NCI-H748 (cell line): ENCODE data around the gene TIMP3.

Experiments
- DNase-seq: peaks from one replicate; lab custom pipeline; 2025; ENCODE audit not compliant: unreplicated experiment; lab: John Stamatoyannopoulos, UW

TIMP3 gene

DNA sequence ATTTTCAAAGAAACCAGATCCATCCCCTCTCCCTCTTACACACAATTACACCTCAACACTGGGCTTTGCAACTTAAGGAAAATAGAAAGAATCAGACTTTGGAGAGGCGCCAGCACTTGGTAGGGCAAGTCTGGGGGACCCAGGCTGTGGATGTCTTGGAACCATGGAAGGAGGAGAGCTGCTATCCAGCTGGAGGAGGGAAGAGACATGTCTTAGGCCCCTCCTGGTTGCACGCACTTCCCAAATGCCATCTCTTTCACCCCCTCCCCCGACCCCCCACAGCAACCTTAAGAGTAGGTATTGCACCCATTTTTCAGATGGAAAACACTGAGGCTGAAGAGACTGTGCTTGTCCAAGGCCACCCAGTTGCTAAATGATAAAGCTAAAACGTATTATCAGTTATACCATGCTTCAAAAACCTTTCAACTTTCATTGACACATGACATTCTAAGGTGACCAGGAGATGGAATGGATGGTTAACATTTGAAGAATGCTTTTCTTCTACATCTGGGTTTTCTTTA is 3.9 kb downstream of the TIMP3 start:
- no peak for DNase-seq

DNA sequence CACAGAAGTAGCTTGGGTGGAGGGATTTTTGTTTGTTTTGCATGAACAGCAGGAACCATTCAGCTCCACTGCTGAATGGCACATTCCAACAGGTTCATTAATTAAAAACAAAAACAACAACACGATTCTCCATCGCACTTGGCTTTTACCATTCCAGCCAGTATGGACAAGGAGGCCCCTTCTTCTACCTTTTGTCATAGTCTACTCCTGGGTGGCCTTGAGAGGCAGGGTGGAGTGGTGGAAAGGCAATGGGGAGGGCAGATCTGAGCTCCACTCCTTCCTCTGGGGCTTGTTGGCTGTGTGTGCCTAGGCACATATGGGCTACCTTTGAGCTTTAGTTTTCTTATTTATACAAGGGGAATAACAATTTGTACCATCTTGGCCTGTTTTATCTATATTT is 4.8 kb downstream of the TIMP3 start:
- no peak for DNase-seq

DNA sequence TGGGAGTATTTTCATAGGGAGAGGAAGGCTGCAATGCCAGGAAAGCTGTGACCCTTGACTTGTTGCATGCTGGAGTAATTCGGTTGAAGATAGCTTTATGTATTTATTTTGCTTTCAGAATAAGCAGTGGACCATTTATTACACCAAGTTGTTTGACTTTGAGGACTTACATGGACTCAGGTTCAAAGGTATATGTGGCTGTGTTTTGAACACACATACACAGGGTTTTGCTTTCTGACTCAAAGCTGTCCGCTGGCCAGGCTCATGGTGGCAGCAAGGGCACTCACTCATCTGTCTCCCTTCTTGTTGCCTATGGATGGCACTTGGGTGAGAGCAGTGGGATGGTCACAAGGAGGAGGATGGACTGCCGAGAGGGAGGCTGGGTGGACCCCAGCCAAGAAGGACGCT is 6.5 kb downstream of the TIMP3 start:
- DNase-seq: no peak

DNA sequence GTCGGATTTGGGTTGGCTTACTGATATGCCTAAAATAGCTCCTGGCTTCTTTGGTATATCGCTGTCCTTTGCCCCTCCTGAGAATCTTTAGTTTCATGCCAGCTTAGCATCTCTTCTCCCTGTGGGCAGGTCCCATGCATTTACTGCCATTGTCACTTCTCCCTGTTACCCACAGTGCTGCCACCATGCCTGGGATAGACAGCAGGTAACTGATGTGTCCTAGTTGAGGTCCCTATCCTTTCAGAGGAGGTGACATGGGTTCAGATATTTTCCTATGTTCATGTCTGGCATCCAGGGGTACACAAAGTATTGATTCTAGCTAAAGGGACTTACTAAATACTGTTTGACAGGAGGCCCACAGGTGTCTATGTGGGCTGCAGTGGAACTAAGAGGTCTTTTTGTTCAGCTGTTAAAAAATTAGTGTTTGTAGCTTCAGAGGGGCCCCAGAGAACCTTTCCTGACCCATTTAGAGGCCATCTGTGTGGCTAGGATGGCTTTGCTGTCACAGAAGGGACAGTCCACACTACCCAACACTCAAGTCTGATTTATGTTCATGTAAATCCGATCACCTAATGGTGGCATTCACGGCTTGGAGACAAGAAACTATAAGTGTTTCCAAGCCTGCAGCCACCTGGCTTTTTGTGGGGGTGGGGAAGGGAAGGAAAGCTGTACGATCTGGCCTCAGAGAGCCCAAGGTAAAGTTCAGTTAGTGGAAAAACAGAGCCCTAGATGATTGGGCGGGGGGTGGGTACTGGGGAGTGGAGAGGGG is 8.5 kb downstream of the TIMP3 start:
- no peak for DNase-seq

DNA sequence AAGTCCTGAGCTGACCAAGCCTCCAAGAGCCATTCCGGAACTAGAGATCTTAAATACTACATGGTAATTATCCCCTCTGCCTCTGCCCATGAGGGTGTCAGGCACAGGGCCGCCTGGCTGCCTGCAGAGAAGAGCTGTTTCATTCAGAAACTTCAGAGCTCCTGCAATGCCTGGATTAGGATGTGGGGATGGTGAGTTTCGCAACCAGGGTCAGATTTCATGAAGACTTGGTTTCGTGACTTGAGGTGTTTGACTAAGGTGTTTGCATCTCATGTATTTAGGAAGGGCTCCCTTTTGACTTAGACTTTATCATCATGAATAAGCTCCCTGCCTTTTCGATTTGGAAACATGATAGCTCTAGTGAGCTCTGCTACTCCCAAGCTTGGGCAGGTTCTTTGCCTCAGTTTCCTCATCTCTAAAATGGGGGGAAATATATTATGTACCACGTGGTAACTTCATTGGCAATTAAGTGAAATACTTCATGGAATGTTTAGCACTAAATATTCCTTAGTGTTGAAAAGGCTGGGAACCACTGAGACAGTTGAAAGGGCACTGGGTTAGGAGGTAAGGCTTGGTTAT is 9.1 kb downstream of the TIMP3 start:
- no peak for DNase-seq

DNA sequence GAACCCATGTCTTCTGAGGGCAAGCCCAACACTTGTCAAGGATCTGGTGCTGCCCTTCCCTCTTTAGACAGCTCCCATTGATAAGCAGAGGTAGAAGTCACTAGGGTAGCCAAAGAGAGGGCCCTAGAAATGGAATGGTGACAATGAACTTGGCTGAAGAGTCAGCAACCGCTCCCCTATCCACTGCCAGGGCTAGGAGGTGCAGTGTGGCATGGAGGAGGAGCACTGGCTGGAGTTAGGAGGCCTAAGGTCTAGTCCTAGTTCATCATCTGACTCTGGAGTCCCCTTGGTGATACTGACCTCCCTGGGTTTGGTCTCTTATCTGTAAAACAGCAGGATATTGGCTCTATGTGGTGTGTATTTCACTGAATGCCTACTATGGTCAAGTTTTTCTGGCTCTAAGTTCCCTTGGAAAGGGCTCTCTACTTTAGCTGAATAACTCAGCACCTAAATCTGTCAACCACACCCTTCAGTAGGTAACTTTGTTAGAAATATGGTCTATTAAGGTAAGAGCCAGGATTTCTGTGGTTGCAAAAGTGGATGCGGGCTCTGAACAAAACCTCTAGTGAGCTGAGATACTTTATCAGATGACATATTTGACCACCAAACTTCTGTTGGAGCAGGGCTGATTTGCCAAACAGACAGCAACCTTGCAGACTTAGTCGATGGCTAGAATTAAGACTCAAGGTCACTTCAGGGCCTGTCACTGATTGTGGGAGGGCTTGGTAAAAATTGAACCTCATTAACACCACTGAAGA is 10.5 kb downstream of the TIMP3 start:
- DNase-seq: no peak

DNA sequence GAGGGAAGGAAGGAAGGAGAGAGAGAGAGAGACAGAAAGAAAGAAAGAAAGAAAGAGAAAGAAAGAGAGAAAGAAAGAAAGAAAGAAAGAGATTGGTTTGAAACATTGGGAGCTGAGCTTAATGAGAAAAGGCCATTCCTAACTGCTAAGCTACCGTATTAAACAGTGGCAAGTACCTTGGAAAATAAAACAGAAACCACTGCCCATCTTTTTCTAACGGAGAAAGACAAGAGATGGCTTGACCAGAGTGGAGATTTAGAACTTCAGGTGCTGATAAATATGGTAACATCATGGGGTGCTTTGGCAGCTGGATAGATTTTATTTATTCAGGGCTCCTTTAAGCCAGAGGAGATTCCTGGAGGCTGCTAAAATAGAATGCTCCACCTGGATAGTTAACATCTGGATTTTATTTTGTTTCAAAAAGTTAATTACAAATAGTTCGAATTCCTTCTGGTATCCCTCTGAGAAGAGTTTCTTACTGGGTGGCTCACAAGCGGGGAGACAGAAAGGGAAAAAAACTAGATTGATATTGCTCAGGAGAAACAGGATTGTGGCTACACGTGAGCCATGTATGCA is 12.9 kb downstream of the TIMP3 start:
- no peak for DNase-seq

DNA sequence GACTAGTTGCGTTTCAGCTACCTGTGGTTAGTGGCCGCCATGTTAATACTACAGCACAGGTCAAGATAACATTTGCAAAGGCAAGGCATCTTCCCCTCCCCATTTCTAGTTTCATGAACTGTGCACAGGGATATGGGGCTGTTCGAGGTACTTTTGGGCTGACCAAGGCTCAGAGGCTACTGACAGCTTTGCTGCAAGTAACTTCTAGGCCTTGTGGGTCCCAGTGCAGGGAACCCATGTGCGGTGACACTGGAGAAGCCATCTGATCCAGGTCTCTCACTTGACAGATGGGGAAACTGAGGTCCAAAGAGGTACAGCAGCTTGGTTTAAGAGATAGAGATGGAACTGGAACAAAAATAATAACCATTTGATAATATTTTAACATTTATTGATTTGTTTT is 13.6 kb downstream of the TIMP3 start:
- DNase-seq: no peak

DNA sequence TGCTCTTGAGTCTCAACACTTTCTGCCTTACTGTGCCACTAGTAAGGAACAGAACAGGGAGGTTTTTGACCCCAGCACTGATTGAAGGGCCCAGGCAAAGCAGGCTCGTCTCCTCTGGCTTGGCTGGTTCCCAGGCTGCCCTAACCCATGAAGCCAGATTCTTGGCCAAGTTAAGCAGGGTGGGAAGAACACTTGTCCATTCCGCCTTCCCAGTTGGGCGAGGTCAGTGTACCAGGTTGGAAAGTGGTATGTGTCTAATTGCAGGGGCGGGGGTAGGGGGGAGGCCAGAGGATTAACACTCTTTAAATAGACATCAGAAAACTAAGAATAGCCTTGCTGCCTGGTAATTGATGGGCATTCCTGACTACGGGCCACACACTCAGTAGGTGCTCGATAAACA is 14.4 kb downstream of the TIMP3 start:
- DNase-seq: no peak

DNA sequence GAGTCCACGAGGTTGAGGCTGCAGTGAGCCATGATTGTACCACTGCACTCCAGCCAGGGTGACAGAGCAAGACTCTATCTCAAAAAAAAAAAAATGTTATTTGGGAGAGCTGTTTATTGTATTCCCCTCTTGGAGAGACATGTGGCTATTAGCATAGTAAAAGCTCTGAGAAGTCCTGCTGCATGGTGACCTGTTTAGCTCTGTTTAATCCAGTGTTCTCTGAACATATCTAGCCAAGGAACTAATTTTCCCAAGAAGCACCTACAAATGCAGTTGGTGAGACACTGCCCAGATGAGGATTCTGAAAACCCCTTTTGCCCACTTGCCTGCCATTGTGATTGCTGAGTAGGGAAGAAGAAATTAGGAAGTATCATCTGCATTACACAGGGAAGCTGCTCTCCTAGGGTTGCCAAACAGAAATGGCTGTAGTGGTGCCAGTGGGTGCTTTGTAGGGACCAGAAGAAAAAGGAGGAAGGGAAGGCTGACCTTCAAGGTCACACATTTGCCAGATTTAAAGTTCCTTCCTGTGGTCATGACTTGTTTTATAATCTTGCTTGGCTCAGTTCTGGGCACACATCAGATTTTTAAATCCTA is 15.7 kb downstream of the TIMP3 start:
- no peak for DNase-seq

DNA sequence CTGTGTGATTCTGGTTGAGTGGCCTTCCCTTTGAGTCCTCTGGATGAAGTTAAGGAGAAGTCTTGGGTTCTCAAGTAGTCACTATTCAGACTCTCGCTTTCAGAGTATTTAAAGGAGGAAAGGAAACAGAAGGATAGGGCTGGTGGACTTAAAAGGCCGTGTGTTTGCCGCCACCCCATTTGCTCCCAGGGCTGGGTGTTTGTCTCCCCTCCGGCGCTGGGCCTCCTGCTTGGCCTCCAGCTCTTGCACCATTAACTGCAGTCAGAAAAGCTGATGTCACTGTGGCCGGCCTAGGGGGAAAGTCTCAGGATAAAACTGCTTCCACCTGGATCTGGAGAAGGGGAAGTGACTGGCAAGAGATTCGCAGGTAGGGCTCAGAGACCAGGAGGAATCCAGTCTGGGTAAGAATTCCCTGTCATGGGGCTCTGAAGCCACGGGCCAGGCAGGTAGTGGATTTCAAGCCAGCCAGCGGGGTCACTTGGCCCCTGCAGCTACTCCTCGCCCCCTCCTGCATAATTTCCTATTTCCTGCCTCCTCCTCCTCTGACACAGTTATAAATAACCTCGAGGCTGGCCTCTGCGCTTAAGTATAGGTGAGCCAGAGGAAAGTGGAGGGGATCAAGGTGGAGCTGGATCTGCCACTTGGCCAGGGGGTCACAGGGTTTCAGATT is 17.1 kb downstream of the TIMP3 start:
- no peak for DNase-seq

DNA sequence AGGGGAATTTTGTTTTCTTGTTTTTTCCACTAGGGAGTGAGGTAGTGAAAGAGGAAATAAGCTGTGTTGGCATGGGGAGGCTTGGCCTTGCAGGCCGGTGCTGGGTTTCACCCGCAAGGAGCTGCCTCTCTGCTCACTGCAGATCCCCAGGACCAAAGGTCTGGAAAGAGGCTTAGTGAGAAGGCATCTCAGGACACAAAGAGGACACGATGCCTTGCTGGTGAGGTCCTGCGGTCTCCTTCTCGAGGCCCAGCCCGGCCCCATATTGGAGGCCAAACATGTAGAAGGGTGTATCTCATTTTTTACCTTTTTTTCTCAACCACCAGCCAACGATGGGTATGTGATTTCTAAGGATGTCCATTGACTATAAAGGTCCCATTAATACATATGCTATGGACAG is 17.6 kb downstream of the TIMP3 start:
- DNase-seq: no peak

DNA sequence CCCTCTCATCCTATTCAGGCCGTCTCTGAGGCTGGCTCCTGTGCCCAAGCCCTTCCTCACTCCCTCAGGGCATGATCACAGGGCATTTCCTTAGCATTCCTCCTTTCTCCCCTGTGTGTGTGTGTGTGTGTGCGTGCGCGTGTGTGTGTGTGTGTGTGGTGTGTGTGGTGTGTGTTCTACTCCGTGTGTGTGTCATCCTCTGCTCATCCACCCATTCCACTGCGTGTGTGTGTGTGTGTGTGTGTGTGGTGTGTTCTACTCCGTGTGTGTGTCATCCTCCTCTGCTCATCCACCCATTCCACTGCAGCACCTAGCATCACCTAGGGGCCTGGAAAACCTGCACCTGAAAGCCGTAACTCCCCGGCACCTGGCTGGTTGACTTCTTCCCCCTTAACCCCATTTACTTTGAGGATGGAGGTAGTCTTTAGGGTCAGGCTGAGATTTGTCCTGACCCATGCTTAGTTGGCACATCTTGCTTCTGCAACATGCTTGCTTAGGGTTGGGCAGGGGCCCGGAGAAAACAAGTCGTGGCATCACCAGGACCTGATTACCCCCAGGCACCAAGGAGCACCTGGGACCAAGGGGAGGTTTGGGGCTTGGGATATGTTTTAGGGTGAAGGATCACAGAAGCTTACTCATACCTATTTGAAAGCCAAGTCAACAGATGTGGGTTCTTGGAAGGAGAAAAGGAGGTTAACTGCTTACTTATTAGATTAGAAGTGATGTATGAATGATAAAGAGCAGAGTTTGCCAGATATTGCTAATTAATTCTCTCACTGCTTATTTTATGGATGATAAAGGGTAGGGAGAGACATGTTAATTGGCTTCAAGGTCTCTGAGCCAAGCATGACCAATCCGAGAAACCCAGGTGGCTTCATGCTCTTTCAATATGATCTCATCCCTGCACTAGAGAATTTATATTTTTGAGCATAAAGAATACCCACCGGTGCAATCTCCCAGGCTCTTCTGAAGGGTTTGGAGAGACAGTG is 18.9 kb downstream of the TIMP3 start:
- DNase-seq: no peak

DNA sequence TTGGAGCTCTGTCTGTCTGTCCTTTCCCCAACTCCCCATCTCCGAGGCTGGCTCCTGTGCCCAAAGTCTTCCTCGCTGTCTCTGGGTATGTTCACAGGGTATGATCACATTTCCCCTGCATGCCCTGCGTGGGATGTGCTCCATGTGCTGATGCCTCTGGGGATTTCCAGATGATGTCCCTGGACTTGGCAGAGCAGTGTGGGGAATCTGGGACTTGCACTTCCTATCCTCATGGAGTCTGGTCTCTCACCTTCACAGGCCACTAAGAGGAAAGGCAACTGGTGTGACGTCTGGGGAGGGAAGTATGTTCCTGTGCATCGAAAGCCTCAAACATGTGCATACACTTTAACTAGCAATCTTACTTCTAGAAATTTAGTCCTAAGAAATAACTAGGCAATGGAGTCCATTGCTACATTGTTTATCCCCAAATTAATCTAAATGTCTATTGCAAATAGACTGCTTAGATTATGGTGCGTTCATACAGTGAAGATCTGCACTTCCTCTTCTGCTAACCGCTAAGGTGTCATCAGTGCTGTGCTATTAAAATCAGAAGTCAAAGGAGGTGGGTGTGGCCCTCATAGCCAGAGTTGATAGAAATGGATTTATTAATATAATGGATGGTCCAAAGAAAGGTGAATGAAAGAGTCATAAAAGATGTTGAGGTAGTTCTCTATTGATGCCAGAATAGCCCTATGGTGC is 20.8 kb downstream of the TIMP3 start:
- no peak for DNase-seq

DNA sequence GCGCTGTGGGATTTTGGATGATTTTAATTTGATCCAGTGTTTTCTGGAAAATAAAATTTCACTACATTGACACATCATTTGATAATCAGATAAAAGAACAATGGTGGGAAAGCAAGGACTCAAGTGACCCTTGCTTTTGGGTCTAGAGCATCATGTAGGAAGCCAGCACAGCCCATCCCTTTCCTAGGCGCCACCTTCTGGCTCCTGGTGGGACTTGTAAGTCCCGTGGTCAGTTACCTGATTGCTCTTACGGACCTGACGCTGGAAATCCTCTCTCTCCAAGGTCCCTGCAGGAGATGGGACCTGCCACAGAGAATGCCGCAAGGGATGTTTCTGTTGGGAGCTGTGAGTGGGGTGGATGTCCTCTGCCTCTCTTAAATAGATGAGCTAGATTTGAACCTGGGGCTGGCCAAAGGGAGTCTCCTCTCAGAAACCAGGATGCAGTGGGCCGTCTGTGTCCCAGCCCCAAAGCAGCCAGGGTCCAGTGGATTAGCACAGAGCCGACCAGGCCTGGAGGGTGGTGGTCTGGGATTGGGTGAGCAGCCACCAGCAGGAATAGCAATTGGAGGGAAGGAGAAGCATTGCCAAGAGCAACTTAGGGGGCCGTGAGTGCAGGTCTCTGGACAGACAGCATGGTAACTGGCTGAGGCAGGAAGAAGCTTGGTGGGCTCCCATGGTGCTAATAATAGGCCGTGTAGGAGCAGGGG is 21.7 kb downstream of the TIMP3 start:
- DNase-seq: peak; percentile 23

DNA sequence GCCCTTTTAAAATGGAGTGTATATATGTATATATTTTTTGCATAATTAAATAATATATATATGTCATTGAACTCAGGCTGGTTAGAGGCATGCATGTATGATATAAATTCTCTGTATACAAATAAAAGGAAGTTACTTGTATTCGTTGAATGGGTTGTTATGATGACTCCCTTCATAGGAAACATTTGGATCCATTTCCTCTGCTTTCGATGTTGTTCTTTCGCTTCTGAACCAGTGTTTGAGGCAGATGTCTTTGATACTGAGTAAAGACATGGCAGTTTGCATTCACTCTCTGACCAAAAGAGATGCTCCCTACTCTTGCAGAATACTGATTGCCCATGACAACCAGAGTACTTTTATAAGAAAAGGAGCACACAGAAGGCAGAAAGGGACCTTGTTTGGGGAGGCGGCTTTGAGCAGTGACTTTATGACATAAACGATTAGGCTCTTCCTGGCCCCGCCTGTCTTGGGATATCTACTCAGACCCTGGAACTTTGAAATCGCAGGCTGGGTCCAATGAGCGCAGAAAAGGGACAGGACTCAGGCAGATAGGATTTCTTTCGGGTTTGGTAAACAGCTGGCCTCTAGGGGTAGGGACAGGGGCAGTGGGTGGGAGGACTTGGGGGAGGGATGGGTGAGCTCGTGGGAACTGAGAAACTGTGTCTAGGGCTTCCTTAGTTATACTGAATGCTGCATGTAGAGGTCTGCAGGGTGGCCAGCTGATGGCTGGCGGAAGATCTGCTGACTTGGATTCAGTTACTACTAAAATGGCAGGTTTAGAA is 23.2 kb downstream of the TIMP3 start:
- no peak for DNase-seq

DNA sequence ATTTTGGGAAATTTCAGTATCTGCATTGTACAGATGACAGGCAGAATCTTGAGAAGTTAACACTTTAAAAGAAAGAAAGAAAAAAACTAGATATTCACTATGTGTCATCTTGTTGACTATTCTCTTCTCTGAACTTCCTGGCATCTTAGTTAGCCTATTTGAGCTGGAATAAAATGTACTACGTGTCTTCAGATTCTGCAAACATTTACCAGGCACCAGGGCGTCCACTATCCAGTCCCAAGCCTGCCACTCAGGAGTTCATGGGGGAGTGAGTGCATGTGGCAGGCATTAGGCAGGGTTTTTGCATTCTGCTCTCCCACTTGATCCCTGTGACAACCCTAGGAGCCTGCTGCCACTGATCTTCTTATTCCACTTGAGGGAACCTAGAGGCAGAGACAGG is 25.0 kb downstream of the TIMP3 start:
- no peak for DNase-seq
